Stimulated activated CD4-positive, alpha-beta T cell treated with anti-CD3 and anti-CD28 coated beads, Interleukin-2, amount 100 ng/mL, for 24 hours (primary cell): ENCODE data around the gene TRAPPC3L.

Experiments
- DNase-seq, 2 donors: peaks; one replicate each; pipeline ENCODE4 v3.0.0-alpha.2; 2020

TRAPPC3L gene

GRCh38 chr6:116545651-116546050, at the start of gene TRAPPC3L:
Gene TRAPPC3L, minus strand, starts transcription at chr6:116545684. Its CDS starts 170 bp downstream, at chr6:116545514.
- DNase-seq = no peak

- DNase-seq = no peak
Measured at GRCh38 chr6:116595247-116595646, 49.8 kb upstream of the TRAPPC3L start.

GRCh38 chr6:116586738-116587137, 41.3 kb upstream of the TRAPPC3L start:
- DNase-seq = no peak

DNA sequence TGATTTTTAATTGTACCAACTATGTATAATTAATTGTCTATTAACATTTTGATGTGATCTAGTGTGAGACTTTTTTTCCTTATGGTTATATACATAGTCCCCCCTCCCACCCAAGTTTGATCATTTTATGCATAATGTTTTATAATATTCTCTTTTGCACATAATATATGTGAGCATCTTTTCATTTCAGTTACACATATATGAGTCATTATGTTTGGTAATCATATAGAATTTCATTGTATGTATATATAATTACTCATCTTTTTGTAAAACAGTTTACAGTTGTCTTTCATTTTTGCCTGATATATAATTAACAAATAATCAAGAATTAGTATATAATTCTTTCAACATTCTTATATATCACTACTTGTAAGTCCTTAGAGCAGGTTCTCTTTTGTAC, 40.8 kb upstream of the TRAPPC3L start:
- no peak for DNase-seq

- DNase-seq = no peak
Measured at GRCh38 chr6:116580198-116580597, 34.7 kb upstream of the TRAPPC3L start.

- DNase-seq = no peak
Measured at GRCh38 chr6:116579143-116579542, 33.7 kb upstream of the TRAPPC3L start.

- DNase-seq = no peak
Measured at GRCh38 chr6:116578335-116578734, 32.9 kb upstream of the TRAPPC3L start.

DNA sequence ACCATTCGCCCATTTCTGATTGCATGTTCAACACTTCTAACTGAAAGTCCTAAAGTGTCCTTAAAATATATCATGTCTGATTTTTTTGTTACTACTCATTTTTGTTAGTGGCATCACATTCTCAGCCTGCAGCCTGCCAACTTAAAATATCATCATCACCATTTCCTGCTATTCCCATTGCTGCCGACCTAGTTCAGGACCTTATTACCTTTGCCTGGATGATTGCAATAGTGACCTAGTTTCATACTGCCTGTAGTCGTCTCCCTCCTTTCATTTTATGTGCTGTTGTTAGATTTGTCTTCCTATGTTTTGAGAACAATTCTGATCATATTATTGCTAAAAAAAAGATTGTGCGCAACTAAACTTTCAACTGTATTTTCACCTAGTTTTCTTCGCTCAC, 32.0 kb upstream of the TRAPPC3L start:
- DNase-seq = no peak

DNA sequence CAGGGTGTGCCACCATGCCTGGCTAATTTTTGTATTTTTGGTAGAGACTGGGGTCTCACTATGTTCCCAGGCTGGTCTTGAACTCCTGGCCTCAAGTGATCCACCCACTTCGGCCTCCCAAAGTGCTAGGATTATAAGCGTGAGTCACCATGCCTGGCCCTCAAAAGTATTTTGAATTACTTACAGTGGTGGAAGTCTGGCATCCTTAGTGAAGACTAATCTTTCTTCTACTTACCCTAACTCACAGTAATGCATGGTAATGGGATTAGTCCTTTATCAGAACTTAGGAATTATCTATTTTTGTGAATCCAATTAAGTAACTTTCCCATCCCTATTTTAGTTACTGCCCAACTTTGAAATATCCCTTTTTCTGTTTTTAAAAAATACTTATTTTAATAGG, 29.7 kb upstream of the TRAPPC3L start:
- DNase-seq = no peak

DNA sequence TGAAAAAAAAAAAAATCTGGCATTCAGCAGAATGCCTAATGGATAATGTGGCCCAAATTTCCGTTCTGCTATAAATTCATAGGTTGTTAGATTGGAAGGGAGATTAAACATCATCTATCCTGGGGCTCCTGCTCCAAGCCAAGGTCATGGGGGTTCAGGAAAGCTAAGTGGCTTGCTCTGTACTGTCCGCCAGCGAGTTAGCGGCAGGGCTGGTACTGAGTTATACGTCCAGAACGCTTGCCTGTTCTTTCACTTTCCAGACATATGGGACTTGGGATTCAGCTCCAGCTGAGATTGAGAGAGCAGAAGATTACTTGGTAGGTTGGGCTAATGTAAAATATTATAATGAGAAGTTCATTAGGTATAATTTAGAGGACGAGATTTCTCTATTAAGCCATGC, 26.7 kb upstream of the TRAPPC3L start:
- DNase-seq = peak in 1 of 2 donors; percentile 16

- no peak for DNase-seq
Measured at GRCh38 chr6:116571683-116572000, 26.2 kb upstream of the TRAPPC3L start.

DNA sequence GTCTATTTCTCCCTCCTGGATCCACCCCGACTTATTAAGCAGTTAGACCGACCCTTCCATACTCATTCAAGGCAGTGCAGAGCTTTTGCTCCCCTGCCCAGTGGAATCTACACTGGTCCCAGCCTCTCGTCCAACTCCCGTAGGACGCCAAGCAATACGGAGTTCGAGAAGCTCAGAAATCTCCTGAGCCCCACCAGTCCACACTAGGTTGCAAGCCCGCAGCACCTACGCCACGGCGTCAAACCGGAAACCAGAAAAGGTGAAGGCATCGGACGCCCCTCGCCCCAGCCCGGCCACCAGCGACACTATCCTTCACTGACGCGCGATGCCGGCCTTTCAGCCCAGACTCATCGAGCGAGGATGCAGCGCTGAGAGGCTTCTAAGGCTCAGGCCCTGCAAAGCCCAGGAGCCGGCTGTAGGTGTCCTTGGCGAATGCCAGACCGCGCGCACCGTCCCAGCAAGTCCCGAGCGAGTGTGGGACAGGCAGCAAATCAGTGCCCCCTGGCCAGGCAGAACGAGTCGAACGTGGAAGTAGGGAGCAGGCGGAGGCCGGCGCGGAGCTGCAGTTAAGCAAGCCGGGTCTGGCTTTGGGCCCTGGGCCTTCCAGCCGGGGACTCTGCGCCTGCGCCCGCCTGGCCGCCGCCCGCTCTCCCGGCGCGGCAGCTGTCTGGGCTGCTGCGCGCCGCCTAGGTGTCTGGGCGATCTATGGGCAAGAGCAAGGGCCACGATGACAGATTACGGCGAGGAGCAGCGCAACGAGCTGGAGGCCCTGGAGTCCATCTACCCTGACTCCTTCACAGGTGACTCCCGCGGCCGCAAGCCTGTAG, 25.6 kb upstream of the TRAPPC3L start, which contains the start of gene RWDD1:
TSS of gene RWDD1 (plus strand) at position 649 of the 827 bp plus-strand sequence. CDS start at position 728, 79 bp downstream.
- DNase-seq = peak; percentile 97 to 98

DNA sequence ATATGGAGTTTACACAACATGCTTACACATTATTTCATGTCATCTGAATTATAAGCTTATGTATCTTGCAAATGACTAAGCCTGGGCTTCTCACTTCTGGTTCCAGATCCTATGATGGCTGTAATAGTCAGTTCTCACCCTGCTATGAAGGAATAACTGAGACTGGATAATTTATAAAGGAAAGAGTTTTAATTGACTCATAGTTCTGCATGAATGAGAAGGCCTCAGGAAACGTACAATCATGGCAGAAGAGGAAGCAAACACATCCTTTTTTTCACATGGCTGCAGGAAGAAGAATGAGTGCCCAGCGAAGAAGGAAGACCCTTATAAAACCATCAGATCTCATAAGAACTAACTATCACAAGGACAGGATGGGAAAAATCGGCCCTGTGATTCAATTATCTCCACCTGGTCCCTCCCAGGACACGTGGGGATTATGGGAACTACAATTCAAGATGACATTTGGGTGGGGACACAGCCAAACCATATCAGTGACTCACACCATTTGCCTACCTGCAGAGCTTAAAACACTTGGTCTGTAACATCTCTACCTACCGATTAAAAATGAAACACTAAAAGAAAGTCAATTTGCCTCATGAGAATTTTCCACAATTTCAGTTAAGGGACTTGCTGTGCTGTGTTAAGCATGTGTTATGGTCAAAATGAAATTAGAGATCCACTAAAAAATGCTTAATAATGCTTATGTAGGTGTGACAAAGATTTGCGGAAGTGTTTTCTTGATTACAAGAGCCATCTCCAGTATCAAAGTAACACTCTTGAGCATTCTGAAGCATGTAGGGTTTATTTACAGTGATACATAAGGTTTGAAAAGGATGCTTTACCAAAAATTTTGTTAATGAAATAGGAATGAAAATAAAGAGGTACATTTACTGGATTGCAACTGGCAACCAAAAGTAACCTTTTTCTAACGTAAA, 23.6 kb upstream of the TRAPPC3L start:
- DNase-seq = no peak

- DNase-seq = no peak
Measured at GRCh38 chr6:116568111-116568510, 22.6 kb upstream of the TRAPPC3L start.

DNA sequence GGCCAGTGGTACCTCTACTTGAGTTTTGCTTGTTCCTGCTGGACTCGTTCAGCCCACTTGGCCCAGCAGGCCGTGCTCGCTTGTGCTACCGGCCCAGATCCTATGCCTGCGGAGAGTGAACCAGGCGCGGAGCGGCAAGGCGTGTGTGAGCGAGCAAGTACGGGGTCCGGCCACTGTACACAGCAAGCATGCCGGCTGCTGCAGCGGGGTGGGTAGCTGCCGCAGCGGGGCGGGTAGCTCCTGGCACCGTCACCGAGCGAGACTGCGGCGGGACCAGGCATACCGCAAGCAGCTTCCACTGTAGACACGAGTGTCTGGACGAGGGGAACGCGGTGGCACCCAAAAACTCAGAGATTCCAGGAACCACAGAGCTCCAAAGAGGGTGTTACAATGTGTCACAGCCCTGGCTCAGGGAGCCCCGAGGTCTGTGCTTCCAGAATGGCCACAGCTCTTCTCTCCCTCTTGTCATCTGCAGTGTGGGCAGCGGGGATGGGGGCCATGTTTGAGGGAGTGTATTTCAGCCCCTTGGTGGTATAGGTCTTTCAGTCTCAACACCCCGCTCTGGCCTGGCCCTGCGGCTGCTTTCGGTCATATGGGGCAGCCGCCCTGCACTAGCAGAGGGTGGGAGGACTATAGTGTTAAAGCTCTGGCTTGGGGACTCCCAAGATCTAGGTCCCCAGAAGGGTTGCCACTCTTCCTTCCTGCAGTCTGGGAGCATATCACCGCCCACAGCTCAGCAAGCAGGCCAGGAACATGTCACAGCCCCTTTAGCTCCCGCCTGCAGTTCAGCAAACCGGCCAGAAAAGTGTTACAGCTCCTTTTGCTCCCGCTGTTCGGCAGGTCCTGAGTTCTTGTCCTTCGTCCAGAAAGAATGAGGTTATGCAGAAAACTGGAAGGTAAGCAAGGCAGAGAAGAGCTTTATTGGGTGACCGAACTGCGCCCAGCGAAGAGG, 19.7 kb upstream of the TRAPPC3L start:
- peak in 1 of 2 donors; percentile 22 for DNase-seq

- no peak for DNase-seq
Measured at GRCh38 chr6:116564311-116564710, 18.8 kb upstream of the TRAPPC3L start.

DNA sequence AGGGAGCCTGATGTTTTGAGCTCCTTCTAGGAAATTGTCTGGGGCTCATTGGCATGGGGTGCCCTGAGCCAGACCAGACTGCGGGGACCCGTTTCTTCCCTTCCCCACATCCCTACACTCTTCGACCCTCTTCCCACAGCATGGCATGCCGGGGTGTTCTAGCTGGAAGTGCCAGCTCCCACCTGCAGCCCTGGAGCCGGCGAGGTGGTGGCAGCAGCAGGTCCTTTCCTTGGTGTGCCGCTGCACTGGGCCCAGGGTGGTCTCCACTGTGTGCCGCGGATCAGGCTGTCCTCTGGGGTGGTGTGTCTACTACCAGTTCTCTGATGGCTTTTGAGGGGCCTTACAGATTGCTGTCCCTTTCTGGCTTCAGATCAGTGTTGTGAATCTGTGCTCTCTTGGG, 18.3 kb upstream of the TRAPPC3L start:
- no peak for DNase-seq

GRCh38 chr6:116562614-116563013, 17.1 kb upstream of the TRAPPC3L start:
- DNase-seq = no peak

DNA sequence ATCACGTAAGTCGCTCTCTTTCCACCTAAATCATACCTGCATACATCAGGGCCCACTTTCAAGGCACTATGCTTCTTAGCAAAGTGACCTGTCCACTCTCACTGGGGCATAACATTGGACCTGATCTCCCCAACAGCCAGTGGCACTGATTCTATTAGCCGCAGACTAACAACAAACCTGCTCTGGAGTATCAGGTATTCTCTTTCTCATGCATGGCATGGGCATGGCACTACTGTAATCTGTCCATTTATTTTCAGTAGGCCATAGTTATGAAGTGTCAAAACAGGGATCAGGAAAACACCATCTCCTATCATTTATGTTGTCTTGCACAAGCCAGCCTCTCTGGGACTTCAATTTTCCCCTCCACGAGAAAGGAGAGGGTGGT, 16.5 kb upstream of the TRAPPC3L start:
- no peak for DNase-seq

GRCh38 chr6:116561377-116562018, 16.0 kb upstream of the TRAPPC3L start:
- peak; percentile 71 for DNase-seq

- DNase-seq = no peak
Measured at GRCh38 chr6:116560130-116560529, 14.6 kb upstream of the TRAPPC3L start.

DNA sequence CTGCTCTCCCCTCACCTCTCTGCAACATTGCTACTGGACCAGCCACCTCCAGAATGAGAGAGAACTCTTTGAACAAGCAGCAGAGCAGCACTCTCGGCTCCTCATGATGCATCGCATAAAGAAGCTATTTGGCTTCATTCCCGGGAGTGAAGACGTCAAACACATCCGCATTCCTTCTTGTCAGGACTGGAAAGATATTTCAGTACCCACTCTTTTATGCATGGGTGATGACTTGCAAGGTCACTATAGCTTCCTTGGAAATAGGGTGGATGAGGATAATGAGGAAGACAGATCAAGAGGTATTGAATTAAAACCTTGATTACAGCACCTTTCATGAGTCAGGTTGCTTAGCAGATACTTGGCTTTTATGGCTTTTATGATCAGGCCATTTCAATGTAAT, 12.4 kb upstream of the TRAPPC3L start:
- no peak for DNase-seq
